Measurements from ENCODE around the gene SVIL.

GRCh38 chr10:29620112-29620690, 14.6 kb downstream of the SVIL start:
- TF ChIP-seq CTCF (IDR thresholded peaks at IDR 0.05) (no peak), EZH2 (IDR thresholded peaks at IDR 0.05; ENCODE audit: borderline replicate concordance, insufficient read depth, low read depth, low read length, poor library complexity, severe bottlenecking) (no peak)
